Neural cell (in vitro differentiated cells): ENCODE data around the gene IDI2. TPM values are rescaled to one million over a fixed set of nuclear protein-coding genes. Genes with fewer than 3 reads are reported as not detected.

Experiments
- H2AFZ ChIP-seq: fragments of 200-600, 300-800 bp; sonication (generic), shearing (Covaris generic); 2 replicates; pipeline ENCODE4 v1.6.0; 2014; ENCODE audit warnings: low read depth, mild to moderate bottlenecking, antibody characterized with exemption, low read length, moderate library complexity
- H3F3A ChIP-seq: fragments of 200-600 bp; shearing (Covaris generic); 2 replicates; pipeline ENCODE4 v1.6.1; 2016; ENCODE audit warnings: mild to moderate bottlenecking, moderate library complexity, mixed read lengths, antibody characterized with exemption, low read length; ENCODE audit not compliant: insufficient read depth, poor library complexity, severe bottlenecking
- H3K27ac ChIP-seq: fragments of 200-600, 300-800 bp; sonication (generic), shearing (Covaris generic); 2 replicates; pipeline ENCODE4 v1.5.1; 2014; ENCODE audit warnings: mild to moderate bottlenecking, low read length, moderate library complexity
- H3K27me3 ChIP-seq: fragments of 300-800, 200-600 bp; sonication (generic), shearing (Covaris generic); 2 replicates; pipeline ENCODE4 v1.6.0; 2014; ENCODE audit warnings: mild to moderate bottlenecking, low read depth, low read length, moderate library complexity; ENCODE audit not compliant: insufficient read depth
- H3K36me3 ChIP-seq: fragments of 300-800, 200-600 bp; sonication (generic), shearing (Covaris generic); 2 replicates; pipeline ENCODE4 v1.5.1; 2014; ENCODE audit warnings: mild to moderate bottlenecking, antibody characterized with exemption, low read length, moderate library complexity; ENCODE audit not compliant: insufficient read depth
- H3K4me2 ChIP-seq: fragments of 300-800, 200-600 bp; sonication (generic), shearing (Covaris generic); 2 replicates; pipeline ENCODE4 v1.6.0; 2014; ENCODE audit warnings: mild to moderate bottlenecking, low read length
- H3K4me3 ChIP-seq: fragments of 300-800, 200-600 bp; sonication (generic), shearing (Covaris generic); 2 replicates; pipeline ENCODE4 v1.5.1; 2014; ENCODE audit warnings: mild to moderate bottlenecking, low read length, moderate library complexity
- H3K79me2 ChIP-seq: fragments of 200-600 bp; shearing (Covaris generic); replicated peaks from 2 replicates; pipeline ENCODE4 v1.6.0; 2014; ENCODE audit warnings: mild to moderate bottlenecking, low read length, moderate library complexity; ENCODE audit not compliant: insufficient read depth
- H3K9ac ChIP-seq: fragments of 300-800, 200-600 bp; sonication (generic), shearing (Covaris generic); 2 replicates; pipeline ENCODE4 v1.6.1; 2016; ENCODE audit warnings: mild to moderate bottlenecking, low read length, mixed read lengths
- H3K9me2 ChIP-seq: fragments of 200-600 bp; shearing (Covaris generic); 2 replicates; pipeline ENCODE4 v1.6.1; 2016; ENCODE audit warnings: mild to moderate bottlenecking, low read length, mixed read lengths; ENCODE audit not compliant: insufficient read depth
- H3K9me3 ChIP-seq: fragments of 200-600, 300-800 bp; sonication (generic), shearing (Covaris generic); 2 replicates; pipeline ENCODE4 v1.6.1; 2016; ENCODE audit warnings: mild to moderate bottlenecking, mixed run types, low read length, moderate library complexity, mixed read lengths
- H4K20me1 ChIP-seq: fragments of 200-600 bp; shearing (Covaris generic); 2 replicates; pipeline ENCODE4 v1.6.1; 2016; ENCODE audit warnings: mild to moderate bottlenecking, mixed run types; ENCODE audit not compliant: insufficient read depth
- EP300 ChIP-seq: fragments of 450-650 bp; conservative IDR thresholded peaks from 2 replicates; pipeline ENCODE4 v1.6.1; 2014; ENCODE audit warnings: antibody characterized with exemption, mild to moderate bottlenecking, moderate library complexity; ENCODE audit not compliant: poor library complexity, severe bottlenecking
- EZH2 ChIP-seq: fragments of 200-600, 300-800 bp; shearing (Covaris generic), sonication (generic); IDR thresholded peaks from 2 replicates; pipeline ENCODE4 v1.6.1; 2014; ENCODE audit warnings: antibody characterized with exemption, low read length, borderline replicate concordance, mild to moderate bottlenecking; ENCODE audit not compliant: insufficient read depth, poor library complexity, severe bottlenecking
- MXI1 ChIP-seq: fragments of 450-650 bp; conservative IDR thresholded peaks from 2 replicates; pipeline ENCODE4 v1.6.1; 2014; ENCODE audit warnings: antibody characterized with exemption, mild to moderate bottlenecking; ENCODE audit not compliant: poor library complexity, severe bottlenecking
- POLR2AphosphoS5 ChIP-seq: IDR thresholded peaks from 2 replicates; pipeline ENCODE4 v1.6.1; 2012
- RAD21 ChIP-seq: fragments of 450-650 bp; conservative IDR thresholded peaks from 2 replicates; pipeline ENCODE4 v1.6.1; 2014; ENCODE audit warnings: antibody characterized with exemption, mild to moderate bottlenecking, moderate library complexity
- SMC3 ChIP-seq: fragments of 450-650 bp; conservative IDR thresholded peaks from 2 replicates; pipeline ENCODE4 v1.6.1; 2014; ENCODE audit warnings: antibody characterized with exemption, mild to moderate bottlenecking, moderate library complexity; ENCODE audit not compliant: poor library complexity
- TAF1 ChIP-seq: IDR thresholded peaks from 2 replicates; pipeline ENCODE4 v1.6.1; 2012; ENCODE audit warnings: low read depth
- polyA plus RNA-seq: library from polyadenylated mRNA; depleted of rRNA; stranded (reverse); fragments of >200 nt; gene quantifications from 2 replicates; pipeline ENCODE4 v1.2.3, GENCODE V29; 2014
- TF ChIP-seq, protein P1 (sequence below): fragments of 450-650 bp; IDR thresholded peaks from 2 replicates; pipeline ENCODE4 v1.5.1; 2014; ENCODE audit warnings: antibody characterized with exemption, mild to moderate bottlenecking, moderate library complexity; ENCODE audit not compliant: poor library complexity, severe bottlenecking
- TF ChIP-seq, protein P2 (sequence below): IDR thresholded peaks from 2 replicates; pipeline ENCODE4 v1.6.1; 2012; ENCODE audit warnings: borderline replicate concordance

The IDI2 gene
- polyA plus RNA-seq, 1 donor from 2014 or later, result 0.24 TPM

GRCh38 chr10:1044964-1045363, 19.3 kb upstream of the IDI2 start:
- Histone ChIP-seq H3K4me3 (peak overlapping the region; percentile 60), H3K9ac (no peak overlapping the region), H3K27me3 (no peaks in the 10 kb centered on the region), H3K9me2 (no peaks in the 10 kb centered on the region), H3K9me3 (no peaks in the 10 kb centered on the region), H3F3A (peaks cover 5% of the 10 kb centered on the region), H3K79me2 (peaks cover 70% of the 10 kb centered on the region), H4K20me1 (peaks cover 20% of the 10 kb centered on the region), H2AFZ (no peak overlapping the region), H3K4me2 (peak overlapping the region; percentile 65), H3K27ac (no peak overlapping the region), H3K36me3 (peaks cover 6% of the 10 kb centered on the region)
- TF ChIP-seq MXI1 (no peak), SMC3 (no peak), TAF1 (no peak), EZH2 (no peak), RAD21 (no peak), POLR2AphosphoS5 (no peak), EP300 (no peak)
- TF ChIP-seq, protein P1, sequence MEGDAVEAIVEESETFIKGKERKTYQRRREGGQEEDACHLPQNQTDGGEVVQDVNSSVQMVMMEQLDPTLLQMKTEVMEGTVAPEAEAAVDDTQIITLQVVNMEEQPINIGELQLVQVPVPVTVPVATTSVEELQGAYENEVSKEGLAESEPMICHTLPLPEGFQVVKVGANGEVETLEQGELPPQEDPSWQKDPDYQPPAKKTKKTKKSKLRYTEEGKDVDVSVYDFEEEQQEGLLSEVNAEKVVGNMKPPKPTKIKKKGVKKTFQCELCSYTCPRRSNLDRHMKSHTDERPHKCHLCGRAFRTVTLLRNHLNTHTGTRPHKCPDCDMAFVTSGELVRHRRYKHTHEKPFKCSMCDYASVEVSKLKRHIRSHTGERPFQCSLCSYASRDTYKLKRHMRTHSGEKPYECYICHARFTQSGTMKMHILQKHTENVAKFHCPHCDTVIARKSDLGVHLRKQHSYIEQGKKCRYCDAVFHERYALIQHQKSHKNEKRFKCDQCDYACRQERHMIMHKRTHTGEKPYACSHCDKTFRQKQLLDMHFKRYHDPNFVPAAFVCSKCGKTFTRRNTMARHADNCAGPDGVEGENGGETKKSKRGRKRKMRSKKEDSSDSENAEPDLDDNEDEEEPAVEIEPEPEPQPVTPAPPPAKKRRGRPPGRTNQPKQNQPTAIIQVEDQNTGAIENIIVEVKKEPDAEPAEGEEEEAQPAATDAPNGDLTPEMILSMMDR, result no peak
- TF ChIP-seq, protein P2, sequence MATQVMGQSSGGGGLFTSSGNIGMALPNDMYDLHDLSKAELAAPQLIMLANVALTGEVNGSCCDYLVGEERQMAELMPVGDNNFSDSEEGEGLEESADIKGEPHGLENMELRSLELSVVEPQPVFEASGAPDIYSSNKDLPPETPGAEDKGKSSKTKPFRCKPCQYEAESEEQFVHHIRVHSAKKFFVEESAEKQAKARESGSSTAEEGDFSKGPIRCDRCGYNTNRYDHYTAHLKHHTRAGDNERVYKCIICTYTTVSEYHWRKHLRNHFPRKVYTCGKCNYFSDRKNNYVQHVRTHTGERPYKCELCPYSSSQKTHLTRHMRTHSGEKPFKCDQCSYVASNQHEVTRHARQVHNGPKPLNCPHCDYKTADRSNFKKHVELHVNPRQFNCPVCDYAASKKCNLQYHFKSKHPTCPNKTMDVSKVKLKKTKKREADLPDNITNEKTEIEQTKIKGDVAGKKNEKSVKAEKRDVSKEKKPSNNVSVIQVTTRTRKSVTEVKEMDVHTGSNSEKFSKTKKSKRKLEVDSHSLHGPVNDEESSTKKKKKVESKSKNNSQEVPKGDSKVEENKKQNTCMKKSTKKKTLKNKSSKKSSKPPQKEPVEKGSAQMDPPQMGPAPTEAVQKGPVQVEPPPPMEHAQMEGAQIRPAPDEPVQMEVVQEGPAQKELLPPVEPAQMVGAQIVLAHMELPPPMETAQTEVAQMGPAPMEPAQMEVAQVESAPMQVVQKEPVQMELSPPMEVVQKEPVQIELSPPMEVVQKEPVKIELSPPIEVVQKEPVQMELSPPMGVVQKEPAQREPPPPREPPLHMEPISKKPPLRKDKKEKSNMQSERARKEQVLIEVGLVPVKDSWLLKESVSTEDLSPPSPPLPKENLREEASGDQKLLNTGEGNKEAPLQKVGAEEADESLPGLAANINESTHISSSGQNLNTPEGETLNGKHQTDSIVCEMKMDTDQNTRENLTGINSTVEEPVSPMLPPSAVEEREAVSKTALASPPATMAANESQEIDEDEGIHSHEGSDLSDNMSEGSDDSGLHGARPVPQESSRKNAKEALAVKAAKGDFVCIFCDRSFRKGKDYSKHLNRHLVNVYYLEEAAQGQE, result no peak

- Histone ChIP-seq H3K4me2 (peak overlapping the region; percentile 65), H3K36me3 (peaks cover 6% of the 10 kb centered on the region), H4K20me1 (peaks cover 20% of the 10 kb centered on the region), H3K4me3 (peak overlapping the region; percentile 60), H3K9me3 (no peaks in the 10 kb centered on the region), H3F3A (peaks cover 5% of the 10 kb centered on the region), H3K9me2 (no peaks in the 10 kb centered on the region), H3K27ac (peak overlapping the region; percentile 19), H3K79me2 (peaks cover 70% of the 10 kb centered on the region), H2AFZ (no peak overlapping the region), H3K27me3 (no peaks in the 10 kb centered on the region), H3K9ac (no peak overlapping the region)
- no peak for TF ChIP-seq RAD21
- TF ChIP-seq TAF1, result no peak
- no peak for TF ChIP-seq MXI1
- TF ChIP-seq, protein P1, result no peak
- TF ChIP-seq SMC3, result no peak
- TF ChIP-seq EP300, result no peak
- TF ChIP-seq, protein P2, result no peak
- no peak for TF ChIP-seq POLR2AphosphoS5
- no peak for TF ChIP-seq EZH2
These were observed 18.5 kb upstream of the IDI2 start for GRCh38 chr10:1044146-1044545.
